ENCODE data around the gene RAB40C.

Gene RAB40C

GRCh38 chr16:610513-611381 is 20.9 kb downstream of the RAB40C start:
- no peak overlapping the region for H3K27ac ChIP-seq (replicated peaks)
- TF ChIP-seq CTCF (IDR thresholded peaks at IDR 0.05; ENCODE audit: insufficient read depth, low read length) (peak; percentile 48), REST (IDR thresholded peaks at IDR 0.05; ENCODE audit: insufficient replicate concordance, low read depth) (no peak), POLR2AphosphoS5 (IDR thresholded peaks at IDR 0.05; ENCODE audit: low read depth) (no peak), GABPA (IDR thresholded peaks at IDR 0.05; ENCODE audit: low read depth) (no peak)
- H3K4me3 ChIP-seq (replicated peaks; ENCODE audit: insufficient read depth, low read length) = no peak overlapping the region
- no peak for DNase-seq (ENCODE audit: low read depth in 1 of 2, low spot score in 1 of 2)
- H3K27me3 ChIP-seq (ENCODE audit: insufficient read depth, poor library complexity, severe bottlenecking) = no peaks in the 10 kb centered on the region

GRCh38 chr16:615122-615521 is 25.3 kb downstream of the RAB40C start:
- no peak for DNase-seq (ENCODE audit: low read depth in 1 of 2, low spot score in 1 of 2)
- Histone ChIP-seq H3K27ac (replicated peaks) (no peak overlapping the region), H3K4me3 (replicated peaks; ENCODE audit: insufficient read depth, low read length) (no peak overlapping the region), H3K27me3 (ENCODE audit: insufficient read depth, poor library complexity, severe bottlenecking) (no peaks in the 10 kb centered on the region)
- no peak for TF ChIP-seq SPI1 (IDR thresholded peaks at IDR 0.05; ENCODE audit: borderline replicate concordance, low read depth)
- TF ChIP-seq GABPA (IDR thresholded peaks at IDR 0.05; ENCODE audit: low read depth) = no peak
- TF ChIP-seq CTCF (IDR thresholded peaks at IDR 0.05; ENCODE audit: insufficient read depth, low read length) = no peak
- no peak for TF ChIP-seq REST (IDR thresholded peaks at IDR 0.05; ENCODE audit: insufficient replicate concordance, low read depth)
- no peak for TF ChIP-seq POLR2AphosphoS5 (IDR thresholded peaks at IDR 0.05; ENCODE audit: low read depth)

GRCh38 chr16:616733-617586 is 27.1 kb downstream of the RAB40C start:
- no peak for TF ChIP-seq SPI1 (IDR thresholded peaks at IDR 0.05; ENCODE audit: borderline replicate concordance, low read depth)
- no peak for TF ChIP-seq POLR2AphosphoS5 (IDR thresholded peaks at IDR 0.05; ENCODE audit: low read depth)
- no peak for TF ChIP-seq CTCF (IDR thresholded peaks at IDR 0.05; ENCODE audit: insufficient read depth, low read length)
- TF ChIP-seq GABPA (IDR thresholded peaks at IDR 0.05; ENCODE audit: low read depth) = no peak
- TF ChIP-seq REST (IDR thresholded peaks at IDR 0.05; ENCODE audit: insufficient replicate concordance, low read depth) = no peak
- H3K27ac ChIP-seq (replicated peaks) = no peak overlapping the region
- no peak for DNase-seq (ENCODE audit: low read depth in 1 of 2, low spot score in 1 of 2)
- H3K4me3 ChIP-seq (replicated peaks; ENCODE audit: insufficient read depth, low read length) = no peak overlapping the region
- no peaks in the 10 kb centered on the region for H3K27me3 ChIP-seq (ENCODE audit: insufficient read depth, poor library complexity, severe bottlenecking)

Measured in HL-60 (cell line).